ENCODE measurements around the gene AKTIP.

DNA sequence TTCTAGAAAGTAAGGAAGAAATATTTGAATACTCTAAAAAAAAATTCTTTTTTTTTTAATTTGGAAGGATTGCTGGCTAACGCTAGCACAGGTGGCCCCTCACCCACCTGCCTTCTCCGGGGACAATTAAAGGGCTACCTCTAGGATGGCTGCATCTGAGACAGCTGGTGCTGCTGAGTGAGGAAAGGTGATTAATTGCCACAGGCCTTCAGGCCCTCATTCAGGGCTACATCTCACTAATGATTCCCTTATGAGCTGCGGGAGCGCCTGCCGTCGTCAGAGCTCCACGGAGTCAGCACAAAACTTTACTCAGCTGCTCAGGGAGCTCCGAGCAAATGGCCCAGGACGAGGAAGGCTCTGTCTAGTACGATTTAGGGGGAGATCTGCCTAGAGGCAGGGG, 27.0 kb upstream of the AKTIP start:
- TF ChIP-seq GATA2 (IDR thresholded peaks at IDR 0.05; ENCODE audit: low read depth, low read length) (no peak), GATA3 (IDR thresholded peaks at IDR 0.05; ENCODE audit: low read depth, low read length) (no peak)
